ENCODE data around the gene COL8A2. TPM values are rescaled to one million over a fixed set of nuclear protein-coding genes. Genes with fewer than 3 reads are reported as not detected.
A peak's percentile ranks its signal among the peaks of the same experiment; 100 is the strongest.
"Not testable (repeated sequence)": the region's sequence is repeated elsewhere in the genome, so short reads cannot be mapped to it uniquely, and the experiment has no call there.

Gene COL8A2
- polyA plus RNA-seq, 6 donors from 2014 or later: 0.10 to 0.25 (median 0.19) TPM; not detected in 3

DNA sequence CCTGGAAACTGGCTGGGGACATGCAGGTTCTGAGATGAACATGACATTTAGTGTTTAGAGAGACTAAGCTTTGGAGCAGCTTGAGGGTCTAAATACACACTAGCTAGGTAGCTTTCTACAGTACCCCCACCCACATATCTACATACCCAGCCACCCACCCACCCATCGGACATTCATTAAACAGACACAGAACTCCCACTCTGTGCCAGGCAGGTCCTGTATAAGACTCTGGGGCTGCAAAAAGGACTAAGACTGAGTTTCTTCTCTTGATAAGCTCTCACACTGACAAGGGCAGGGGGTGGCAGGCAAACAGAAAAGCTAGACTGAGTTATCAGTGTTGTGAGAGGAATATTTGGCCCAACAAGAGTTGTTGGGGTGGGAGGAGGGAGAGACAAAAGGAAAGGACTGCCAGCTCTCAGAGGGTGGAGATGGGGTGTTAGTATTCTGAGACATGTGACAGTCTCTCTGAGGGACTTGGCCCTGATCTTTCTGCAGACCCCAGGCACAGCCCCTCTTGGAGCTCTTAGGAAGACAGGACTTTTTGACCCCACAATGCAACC, 37.7 kb upstream of the COL8A2 start:
- Mint-ChIP-seq H3K36me3 (peaks cover 6 to 10% of the 10 kb centered on the region in 2 donors), H3K27me3 (no peaks in the 10 kb centered on the region), H3K4me3 (peak overlapping the region in 6 of 8 donors; percentile 35 to 91 (median 78)), H3K27ac (peak overlapping the region; percentile 82 to 99 (median 98)), H3K9me3 (peaks cover 0 to 4% (median 0%) of the 10 kb centered on the region in 7 donors), H3K4me1 (peaks cover 60 to 69% (median 63%) of the 10 kb centered on the region in 3 donors)
- ATAC-seq (ENCODE audit: low read depth in 2 of 2): no peak
- no peak for DNase-seq

- ATAC-seq (ENCODE audit: low read depth in 2 of 2) (peak; percentile 93), DNase-seq (peak; percentile 72)
- Mint-ChIP-seq H3K36me3 (peaks cover 4 to 10% of the 10 kb centered on the region in 2 donors), H3K4me1 (peaks cover 63 to 74% (median 69%) of the 10 kb centered on the region in 3 donors), H3K27ac (peak overlapping the region; percentile 70 to 99 (median 98)), H3K4me3 (peak overlapping the region; percentile 75 to 91 (median 83)), H3K9me3 (peaks cover 0 to 4% (median 0%) of the 10 kb centered on the region in 7 donors), H3K27me3 (no peaks in the 10 kb centered on the region)
Measured at GRCh38 chr1:36161641-36162531, 36.9 kb upstream of the COL8A2 start.

DNA sequence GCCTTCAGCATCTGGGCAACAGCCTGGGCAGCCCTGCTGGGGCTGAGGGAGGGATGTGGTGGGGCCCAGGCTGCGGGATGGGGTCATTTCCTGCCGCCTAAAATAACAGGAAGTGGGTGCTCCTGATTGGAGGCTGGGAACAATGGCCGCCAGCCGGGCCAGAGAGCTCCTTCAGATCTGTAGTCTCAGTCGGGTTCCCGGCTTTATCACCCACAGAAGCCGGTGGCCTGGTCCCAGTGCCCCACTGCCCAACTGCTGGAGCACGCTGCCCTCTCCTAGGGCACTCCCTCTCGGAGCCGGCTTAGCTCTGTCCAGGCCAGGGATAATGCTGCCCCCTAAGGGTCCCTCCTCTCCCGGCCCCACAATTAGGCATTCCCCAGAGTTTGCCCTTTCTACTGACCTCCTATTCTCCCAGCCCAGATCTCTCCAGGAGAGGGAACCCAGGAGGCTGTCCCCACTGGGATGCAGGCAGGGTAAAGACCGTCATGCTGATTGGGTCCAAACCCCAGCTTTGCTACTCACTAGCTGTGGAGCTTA, 36.0 kb upstream of the COL8A2 start:
- H3K4me1 Mint-ChIP-seq: peaks cover 58 to 72% (median 67%) of the 10 kb centered on the region in 3 donors
- peak overlapping the region; percentile 70 to 99 (median 98) for H3K27ac Mint-ChIP-seq
- H3K27me3 Mint-ChIP-seq: no peaks in the 10 kb centered on the region
- H3K4me3 Mint-ChIP-seq: peak overlapping the region; percentile 75 to 91 (median 83)
- ATAC-seq (ENCODE audit: low read depth in 2 of 2) (no peak), DNase-seq (peak; percentile 34)
- peaks cover 0 to 4% (median 0%) of the 10 kb centered on the region in 7 donors for H3K9me3 Mint-ChIP-seq
- peaks cover 0 to 10% of the 10 kb centered on the region in 2 donors for H3K36me3 Mint-ChIP-seq

GRCh38 chr1:36160388-36160948, 35.4 kb upstream of the COL8A2 start:
- no peak for DNase-seq
- H3K4me3 Mint-ChIP-seq: peak overlapping the region in 6 of 8 donors; percentile 75 to 91 (median 83)

GRCh38 chr1:36159614-36160387, 34.8 kb upstream of the COL8A2 start:
- DNase-seq: no peak

More at GRCh38 chr1:36160388-36160948, 35.4 kb upstream of the COL8A2 start:
- H3K27ac Mint-ChIP-seq: peak overlapping the region in 5 of 6 donors; percentile 67 to 98 (median 86)
- peaks cover 0 to 10% of the 10 kb centered on the region in 2 donors for H3K36me3 Mint-ChIP-seq
- no peaks in the 10 kb centered on the region for H3K27me3 Mint-ChIP-seq
- peaks cover 58 to 73% (median 67%) of the 10 kb centered on the region in 3 donors for H3K4me1 Mint-ChIP-seq
- peaks cover 0 to 4% (median 0%) of the 10 kb centered on the region in 7 donors for H3K9me3 Mint-ChIP-seq
- no peak for ATAC-seq (ENCODE audit: low read depth in 2 of 2)

GRCh38 chr1:36158827-36159252, 33.8 kb upstream of the COL8A2 start:
- not testable (repeated sequence) for H3K27me3 Mint-ChIP-seq; DNase-seq; H3K9me3 Mint-ChIP-seq; H3K36me3 Mint-ChIP-seq; ATAC-seq (ENCODE audit: low read depth in 2 of 2)
- peaks cover 55 to 75% (median 73%) of the 10 kb centered on the region in 3 donors for H3K4me1 Mint-ChIP-seq
- peak overlapping the region in 2 of 6 donors; percentile 91 to 95 for H3K27ac Mint-ChIP-seq
- H3K4me3 Mint-ChIP-seq: peak overlapping the region in 7 of 8 donors; percentile 14 to 93 (median 73)

More at GRCh38 chr1:36159614-36160387, 34.8 kb upstream of the COL8A2 start:
- peaks cover 0 to 4% (median 0%) of the 10 kb centered on the region in 7 donors for H3K9me3 Mint-ChIP-seq
- peaks cover 58 to 78% (median 73%) of the 10 kb centered on the region in 3 donors for H3K4me1 Mint-ChIP-seq
- no peaks in the 10 kb centered on the region for H3K27me3 Mint-ChIP-seq
- ATAC-seq (ENCODE audit: low read depth in 2 of 2): no peak
- H3K36me3 Mint-ChIP-seq: peaks cover 0 to 9% of the 10 kb centered on the region in 2 donors
- H3K4me3 Mint-ChIP-seq: peak overlapping the region in 7 of 8 donors; percentile 1 to 91 (median 80)
- peak overlapping the region in 5 of 6 donors; percentile 54 to 95 (median 89) for H3K27ac Mint-ChIP-seq

GRCh38 chr1:36157973-36158826, 33.2 kb upstream of the COL8A2 start:
- DNase-seq: no peak
- no peaks in the 10 kb centered on the region for H3K27me3 Mint-ChIP-seq
- no peak for ATAC-seq (ENCODE audit: low read depth in 2 of 2)

DNA sequence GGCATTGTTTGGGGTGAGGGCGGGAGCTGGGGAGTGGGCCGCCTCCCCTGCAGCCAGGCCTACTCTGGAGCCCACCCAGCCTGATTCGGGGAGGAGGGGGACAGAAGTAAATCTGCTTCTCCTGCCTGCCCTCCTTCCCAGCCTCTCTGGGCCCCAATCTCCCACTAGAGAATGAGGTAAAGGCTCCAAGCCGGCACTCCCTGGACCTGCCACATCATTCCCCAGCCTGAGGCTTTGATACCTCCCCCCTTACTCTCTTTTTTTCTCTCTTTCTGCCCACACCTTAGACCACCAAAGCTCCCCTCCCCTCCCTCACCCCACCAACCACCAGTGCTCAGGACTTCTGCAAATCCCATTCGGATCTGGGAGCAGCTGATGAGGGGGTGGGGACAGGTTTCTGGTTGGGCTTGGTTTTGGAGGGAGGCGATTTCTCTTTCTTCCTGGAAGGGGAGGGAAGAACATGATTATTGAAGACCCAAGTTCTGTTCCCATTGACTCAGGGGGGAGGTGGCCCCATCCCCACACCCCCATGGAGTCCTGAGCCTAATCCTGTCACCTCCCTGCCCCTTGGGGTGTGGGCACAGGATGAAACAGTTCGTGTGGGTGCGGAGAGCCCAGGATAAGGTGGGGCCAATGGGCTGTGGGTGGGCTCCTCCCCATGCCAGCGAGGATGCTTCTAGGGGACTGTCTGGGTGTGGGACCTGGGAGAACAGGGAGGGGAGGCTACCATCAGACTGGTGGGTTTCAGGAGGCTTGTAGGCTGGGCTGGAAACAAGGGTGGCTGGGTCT, 32.3 kb upstream of the COL8A2 start:
- H3K4me3 Mint-ChIP-seq: peak overlapping the region; percentile 73 to 94 (median 90)
- no peaks in the 10 kb centered on the region for H3K36me3 Mint-ChIP-seq
- H3K27ac Mint-ChIP-seq: peak overlapping the region; percentile 87 to 95 (median 92)
- no peak for DNase-seq
- no peaks in the 10 kb centered on the region for H3K9me3 Mint-ChIP-seq
- H3K4me1 Mint-ChIP-seq: peaks cover 53 to 74% (median 65%) of the 10 kb centered on the region in 3 donors
- ATAC-seq (ENCODE audit: low read depth in 2 of 2): no peak
- no peaks in the 10 kb centered on the region for H3K27me3 Mint-ChIP-seq

More at GRCh38 chr1:36157973-36158826, 33.2 kb upstream of the COL8A2 start:
- peak overlapping the region; percentile 45 to 94 (median 89) for H3K4me3 Mint-ChIP-seq
- peak overlapping the region; percentile 82 to 95 (median 90) for H3K27ac Mint-ChIP-seq
- no peaks in the 10 kb centered on the region for H3K9me3 Mint-ChIP-seq
- H3K36me3 Mint-ChIP-seq: no peaks in the 10 kb centered on the region
- peaks cover 55 to 74% (median 73%) of the 10 kb centered on the region in 3 donors for H3K4me1 Mint-ChIP-seq

GRCh38 chr1:36156329-36157114, 31.5 kb upstream of the COL8A2 start:
- Mint-ChIP-seq H3K4me1 (peaks cover 53 to 74% (median 64%) of the 10 kb centered on the region in 3 donors), H3K27ac (peak overlapping the region in 5 of 6 donors; percentile 72 to 95 (median 91)), H3K9me3 (no peaks in the 10 kb centered on the region), H3K36me3 (no peaks in the 10 kb centered on the region), H3K27me3 (no peaks in the 10 kb centered on the region), H3K4me3 (peak overlapping the region; percentile 73 to 94 (median 90))
- peak; percentile 46 for DNase-seq
- ATAC-seq (ENCODE audit: low read depth in 2 of 2): peak; percentile 4 to 7

Measured in naive B cell (primary cell).